ENCODE measurements around the gene IKZF2. TPM values are rescaled to one million over a fixed set of nuclear protein-coding genes. Genes with fewer than 3 reads are reported as not detected.

The IKZF2 gene
- total RNA-seq, 4 donors from 2014 or later = 37.4 to 69.3 (median 42.7) TPM

DNA sequence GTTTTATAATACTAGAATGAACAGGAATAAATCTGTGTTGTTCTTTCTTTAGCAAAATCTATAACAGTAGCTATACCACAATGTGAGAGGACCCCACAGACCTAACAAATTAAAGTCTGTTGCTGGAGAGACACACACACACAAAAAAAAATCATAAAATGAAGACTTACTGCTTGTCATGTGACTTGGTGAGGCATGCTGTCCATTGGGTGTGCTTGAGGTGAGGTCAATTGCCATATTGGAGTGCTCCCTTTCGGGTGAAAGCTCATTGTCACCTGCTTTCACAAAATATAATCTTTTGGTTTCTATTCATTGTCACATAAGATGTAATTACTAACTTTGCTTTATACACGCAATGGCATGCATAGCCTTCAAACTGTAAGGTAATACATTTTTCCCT lies 3.9 kb downstream of the IKZF2 start:
- 80 to 85% methylated on average over 2 of the region's 2 CpGs for WGBS, 2 donors
- no peak for DNase-seq (ENCODE audit: low spot score in 2 of 2)
- no peak overlapping the region for H3K4me3 ChIP-seq (ENCODE audit: low read depth, poor library complexity, severe bottlenecking)
- TF ChIP-seq CTCF (IDR thresholded peaks at IDR 0.05) (no peak), POLR2A (IDR thresholded peaks at IDR 0.05) (no peak)
- intact Hi-C loops (cut with DNase I; ENCODE audit: low total_unique reads) = no loop called here

DNA sequence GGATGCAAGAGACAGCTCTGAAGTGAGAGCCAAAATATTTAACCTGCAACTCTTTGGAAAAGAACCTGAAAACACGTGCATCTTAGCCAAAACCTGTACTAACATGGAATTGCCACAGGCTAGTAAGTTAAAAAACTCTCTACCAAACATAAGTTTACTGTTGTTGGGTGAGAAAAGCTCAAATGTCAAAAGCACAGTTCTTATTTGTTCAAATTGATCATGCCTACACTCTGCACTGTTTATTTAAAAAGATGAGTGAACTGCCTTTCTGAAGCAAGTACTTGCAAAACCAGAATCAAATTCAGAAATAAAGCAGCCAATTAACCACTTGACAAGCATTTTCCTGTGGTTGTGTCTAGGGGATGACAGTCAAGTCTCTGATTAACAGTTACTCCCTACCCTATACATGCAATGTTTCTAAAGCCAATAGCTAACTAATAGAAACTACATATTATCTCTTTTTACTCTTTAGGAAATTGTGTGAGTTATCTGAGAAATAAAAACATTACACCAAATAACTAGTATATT lies 5.6 kb downstream of the IKZF2 start:
- intact Hi-C loops (cut with DNase I; ENCODE audit: low total_unique reads) = no loop called here
- no peak for DNase-seq (ENCODE audit: low spot score in 2 of 2)
- H3K4me3 ChIP-seq (ENCODE audit: low read depth, poor library complexity, severe bottlenecking) = no peak overlapping the region
- WGBS, 2 donors = 25 to 32% methylated on average over 1 of the region's 1 CpG
- TF ChIP-seq CTCF (IDR thresholded peaks at IDR 0.05) (no peak), POLR2A (IDR thresholded peaks at IDR 0.05) (no peak)

DNA sequence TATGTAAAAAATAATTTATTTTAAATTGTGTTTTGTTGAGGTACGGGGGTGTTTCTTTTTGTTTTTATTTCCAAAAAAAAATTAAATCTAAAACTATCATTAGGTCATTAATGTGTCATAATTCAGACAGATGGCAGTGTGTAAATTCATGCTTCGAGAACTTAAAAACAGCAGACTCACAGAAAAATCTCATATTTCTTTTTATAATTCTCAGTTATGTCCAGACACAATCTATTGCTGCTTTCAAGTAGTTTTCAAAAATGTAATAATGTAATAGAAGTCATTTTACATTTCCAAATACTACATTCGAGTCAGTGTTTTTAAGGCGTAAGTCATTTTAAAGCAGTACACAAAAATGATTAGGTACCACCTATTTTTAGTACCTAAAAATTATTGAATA lies 14.3 kb downstream of the IKZF2 start:
- DNase-seq (ENCODE audit: low spot score in 2 of 2) = no peak
- intact Hi-C loops (cut with DNase I; ENCODE audit: low total_unique reads) = no loop called here
- TF ChIP-seq CTCF (IDR thresholded peaks at IDR 0.05) (no peak), POLR2A (IDR thresholded peaks at IDR 0.05) (no peak)
- WGBS, 2 donors = 89 to 93% methylated on average over 4 of the region's 4 CpGs
- no peak overlapping the region for H3K4me3 ChIP-seq (ENCODE audit: low read depth, poor library complexity, severe bottlenecking)

- 64 to 67% methylated on average over 5 of the region's 5 CpGs for WGBS, 2 donors
- intact Hi-C loops (cut with DNase I; ENCODE audit: low total_unique reads) = loop anchor here (5.0 kb wide), 1 partner anchor 1503 kb away; no protein-coding TSS in a partner anchor
- no peak overlapping the region for H3K4me3 ChIP-seq (ENCODE audit: low read depth, poor library complexity, severe bottlenecking)
- TF ChIP-seq POLR2A (IDR thresholded peaks at IDR 0.05) (no peak), CTCF (IDR thresholded peaks at IDR 0.05) (no peak)
- no peak for DNase-seq (ENCODE audit: low spot score in 2 of 2)
Observed at GRCh38 chr2:213129311-213129710, 22.1 kb downstream of the IKZF2 start.

GRCh38 chr2:213125646-213126347 lies 25.6 kb downstream of the IKZF2 start:
- H3K4me3 ChIP-seq (ENCODE audit: low read depth, poor library complexity, severe bottlenecking) = no peak overlapping the region
- WGBS, 2 donors = 70 to 72% methylated on average over 3 of the region's 3 CpGs
- no peak for DNase-seq (ENCODE audit: low spot score in 2 of 2)
- intact Hi-C loops (cut with DNase I; ENCODE audit: low total_unique reads) = loop anchor here (5.0 kb wide), 1 partner anchor 1507 kb away; no protein-coding TSS in a partner anchor
- TF ChIP-seq POLR2A (IDR thresholded peaks at IDR 0.05) (no peak), CTCF (IDR thresholded peaks at IDR 0.05) (no peak)
